Heart left ventricle (tissue), 16 donors: ENCODE results near the gene C10orf143. TPM values are rescaled to one million over a fixed set of nuclear protein-coding genes. Genes with fewer than 3 reads are reported as not detected.
A peak's percentile ranks its signal among the peaks of the same experiment; 100 is the strongest.

ENCODE experiments used
- ATAC-seq, 4 donors: fragments of 200-7000 bp; cut with Tn5 transposase; one replicate each; pipeline ENCODE4 v1.9.1; 2020 to 2022; ENCODE audit warnings: moderate library complexity in 4 of 4, mild to moderate bottlenecking in 3 of 4, moderate number of reproducible peaks in 1 of 4
- DNase-seq, 5 donors: peaks; one replicate each; pipeline ENCODE4 v3.0.0-alpha.2; 2020
- H3K27ac ChIP-seq, 12 donors: fragments of 200-600 bp; sonication (generic) in 4 of 12; one replicate each; pipeline versions ENCODE4 v1.5.0 to v1.8.0; 2016 to 2022; ENCODE audit warnings: mild to moderate bottlenecking in 2 of 12
- H3K27me3 ChIP-seq, 9 donors: fragments of 200-600 bp; sonication (generic) in 2 of 9; one replicate each; pipeline versions ENCODE4 v1.5.1 to v1.8.0; 2016 to 2022; ENCODE audit warnings: mild to moderate bottlenecking in 3 of 9
- H3K36me3 ChIP-seq, 9 donors: fragments of 200-600 bp; sonication (generic) in 2 of 9; one replicate each; pipeline versions ENCODE4 v1.5.0 to v1.8.0; 2018 to 2022; ENCODE audit warnings: mild to moderate bottlenecking in 2 of 9
- H3K4me1 ChIP-seq, 12 donors: fragments of 200-600 bp; sonication (generic) in 4 of 12; one replicate each; pipeline versions ENCODE4 v1.5.0 to v1.8.0; 2016 to 2022; ENCODE audit warnings: mild to moderate bottlenecking in 3 of 12
- H3K4me3 ChIP-seq, 12 donors: fragments of 200-600 bp; sonication (generic) in 4 of 12; one replicate each; pipeline versions ENCODE4 v1.5.0 to v1.8.0; 2017 to 2022; ENCODE audit warnings: mild to moderate bottlenecking in 9 of 12, moderate library complexity in 4 of 12
- H3K9me3 ChIP-seq, 12 donors: fragments of 200-600 bp; sonication (generic) in 4 of 12; one replicate each; pipeline versions ENCODE4 v1.5.0 to v1.8.0; 2016 to 2022; ENCODE audit warnings: mild to moderate bottlenecking in 1 of 12
- POLR2A ChIP-seq, 2 donors: fragments of 450-650 bp; IDR thresholded peaks; one replicate each; pipeline ENCODE4 v1.6.1; 2017; ENCODE audit warnings: antibody characterized with exemption in 2 of 2, mild to moderate bottlenecking in 2 of 2, moderate library complexity in 2 of 2
- WGBS, 4 donors: extraction: QIAGEN DNeasy Blood & Tissue Kit in 2 of 4; methylation state at CpG; one replicate each; pipeline versions ENCODE4 v1.1.5 to v1.1.7; 2013 to 2018; 5-methylcytosine and 5-hydroxymethylcytosine counted together
- intact Hi-C, 10 donors: fragments of 100-400 bp; cut with DNase I; formaldehyde crosslinking; loops; one replicate each; pipeline versions ENCODE4 v1.11.1 to v1.14.2; 2022
- polyA plus RNA-seq, 2 donors: library from polyadenylated mRNA; stranded (reverse); fragments of 200-250 nt; gene quantifications; one replicate each; pipeline ENCODE4 v1.2.3, GENCODE V29; 2013
- total RNA-seq, 9 donors: library from RNA; depleted of rRNA in 2 of 9; stranded (reverse); fragments of >200 nt in 2 of 9; fragmentation: NEBNext Ultra II Directional in 3 of 9; extraction: Animal tissue kit (Norgen Biotek cat#: 25700) in 3 of 9; gene quantifications; one replicate each; pipeline versions ENCODE4 v1.1.0 to v1.2.4, GENCODE V29; 2016 to 2023
- TF ChIP-seq, protein P1 (sequence below), 12 donors: fragments of 200-600 bp; sonication (generic) in 4 of 12; IDR thresholded peaks; one replicate each; pipeline versions ENCODE4 v1.5.0 to v1.8.0; 2018 to 2022; ENCODE audit warnings: antibody characterized with exemption in 12 of 12, mild to moderate bottlenecking in 5 of 12
- donor health status: ischemic (EF 13 %, LVEDD 7.1; RV severe dilation, severe dysfunction).
- donor health status: healthy with polysubstance abuse.
- donor health status: DM: no; HTN: yes; CAD: no.
- donor health status: DM: no; HTN: no; CAD: no.
- donor health status: ischemic (EF 25% LVEDD 6.9; RV normal size, moderate dysfunction).
- donor health status: ischemic (EF 25% LVEDD 5.7; RV mildly dilated, moderate dysfunction).
- donor health status: healthy.
- donor health status: DM: yes; HTN: yes; CAD: no.
- donor health status: ischemic (EF 35%, LVEDD 5.7; RV mildly dilated, moderate dysfunction).
- donor health status: nonischemic (EF 11% LVEDD 7.7; RV severe dilation, severe dysfunction).
- donor health status: DM: yes; HTN: yes; CAD: no.
- donor health status: PGD.
- donor health status: ischemic (EF 29% LVEDD 5.4; RV normal size, mild dysfunction).
- donor health status: nonischemic (EF 23%, LVEDD 6.1; RV moderate dilation, normal function).

C10orf143 gene
- total and polyA plus RNA-seq, 11 donors: 0.32 to 3.7 (median 1.6) TPM; not detected in 1

GRCh38 chr10:130136226-130137089, 25.8 kb upstream of the C10orf143 start, which contains the start of gene GLRX3:
Gene GLRX3 (plus strand): TSS chr10:130136391. CDS start chr10:130136421, 30 bp downstream.
- H3K27ac ChIP-seq: peak within 1 kb of the TSS; percentile 76 to 94 (median 91)
- peak in 1 of 2 donors; percentile 72 for TF ChIP-seq POLR2A (IDR thresholded peaks at IDR 0.05)
- TF ChIP-seq, protein P1, sequence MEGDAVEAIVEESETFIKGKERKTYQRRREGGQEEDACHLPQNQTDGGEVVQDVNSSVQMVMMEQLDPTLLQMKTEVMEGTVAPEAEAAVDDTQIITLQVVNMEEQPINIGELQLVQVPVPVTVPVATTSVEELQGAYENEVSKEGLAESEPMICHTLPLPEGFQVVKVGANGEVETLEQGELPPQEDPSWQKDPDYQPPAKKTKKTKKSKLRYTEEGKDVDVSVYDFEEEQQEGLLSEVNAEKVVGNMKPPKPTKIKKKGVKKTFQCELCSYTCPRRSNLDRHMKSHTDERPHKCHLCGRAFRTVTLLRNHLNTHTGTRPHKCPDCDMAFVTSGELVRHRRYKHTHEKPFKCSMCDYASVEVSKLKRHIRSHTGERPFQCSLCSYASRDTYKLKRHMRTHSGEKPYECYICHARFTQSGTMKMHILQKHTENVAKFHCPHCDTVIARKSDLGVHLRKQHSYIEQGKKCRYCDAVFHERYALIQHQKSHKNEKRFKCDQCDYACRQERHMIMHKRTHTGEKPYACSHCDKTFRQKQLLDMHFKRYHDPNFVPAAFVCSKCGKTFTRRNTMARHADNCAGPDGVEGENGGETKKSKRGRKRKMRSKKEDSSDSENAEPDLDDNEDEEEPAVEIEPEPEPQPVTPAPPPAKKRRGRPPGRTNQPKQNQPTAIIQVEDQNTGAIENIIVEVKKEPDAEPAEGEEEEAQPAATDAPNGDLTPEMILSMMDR (IDR thresholded peaks at IDR 0.05): peak in 1 of 12 donors; percentile 11
- peak; percentile 91 to 94 (median 93) for DNase-seq
- peaks cover 5 to 45% (median 30%) of the 10 kb centered on the region in 12 donors for H3K4me1 ChIP-seq
- ATAC-seq: peak; percentile 87 to 98 (median 98)
- intact Hi-C loops: loop anchor here in 8 of 10 donors (1.0 to 2.0 kb wide), 3 partner anchors 25 to 26 kb away; partner anchors contain the start of gene C10orf143 (in 7 of the 8)
- peak within 1 kb of the TSS; percentile 78 to 100 (median 96) for H3K4me3 ChIP-seq
- H3K9me3 ChIP-seq: no peaks in the 10 kb centered on the region
- 0 to 1% (median 0%) methylated on average over 17 to 96 of the region's 96 CpGs for WGBS, 4 donors
- H3K27me3 ChIP-seq: no peaks in the 10 kb centered on the region
- H3K36me3 ChIP-seq: no peaks in the 10 kb centered on the region

DNA sequence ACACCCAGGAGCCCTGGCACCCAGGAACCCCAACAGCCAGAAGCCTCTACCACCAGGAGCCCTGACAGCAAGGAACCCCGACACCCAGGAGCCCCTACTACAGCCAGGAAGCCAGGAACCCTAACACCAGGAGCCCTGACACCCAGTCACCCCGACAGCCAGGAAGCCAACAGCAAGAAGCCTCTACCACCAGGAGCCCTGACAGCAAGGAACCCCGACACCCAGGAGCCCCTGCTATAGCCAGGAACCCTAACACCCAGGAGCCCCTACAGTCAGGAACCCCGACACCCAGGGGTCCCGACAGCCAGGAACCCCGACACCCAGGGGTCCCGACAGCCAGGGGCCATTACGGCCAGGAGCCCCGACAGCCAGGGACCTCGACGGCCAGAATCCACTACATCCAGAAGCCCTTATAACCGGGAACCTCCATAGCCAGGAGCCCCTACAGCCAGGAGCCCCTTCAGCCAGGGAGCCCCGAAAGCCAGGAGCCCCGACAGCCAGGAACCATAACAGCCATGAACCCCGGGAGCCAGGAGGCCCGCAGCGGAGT, 25.1 kb upstream of the C10orf143 start:
- Histone ChIP-seq H3K27me3 (no peaks in the 10 kb centered on the region), H3K9me3 (no peaks in the 10 kb centered on the region), H3K27ac (peak overlapping the region; percentile 76 to 94 (median 91)), H3K4me1 (peaks cover 5 to 39% (median 27%) of the 10 kb centered on the region in 12 donors), H3K4me3 (peak overlapping the region; percentile 78 to 100 (median 96)), H3K36me3 (no peaks in the 10 kb centered on the region)
- WGBS, 4 donors: 21 to 28% (median 23%) methylated on average over 11 to 17 of the region's 17 CpGs
- intact Hi-C loops: loop anchor here in 8 of 10 donors (1.0 to 2.0 kb wide), 4 partner anchors 21 to 25 kb away; partner anchors contain the start of gene C10orf143 (in 7 of the 8)
- ATAC-seq (peak in 2 of 4 donors; percentile 7 to 24), DNase-seq (no peak)
- no peak for TF ChIP-seq POLR2A (IDR thresholded peaks at IDR 0.05)
- TF ChIP-seq, protein P1 (IDR thresholded peaks at IDR 0.05): no peak

GRCh38 chr10:130128922-130129321, 18.3 kb upstream of the C10orf143 start:
- no peaks in the 10 kb centered on the region for H3K36me3 ChIP-seq
- WGBS, 4 donors: 26 to 41% (median 36%) methylated on average over 21 to 27 of the region's 27 CpGs
- peaks cover 0 to 6% (median 0%) of the 10 kb centered on the region in 12 donors for H3K4me1 ChIP-seq
- TF ChIP-seq, protein P1 (IDR thresholded peaks at IDR 0.05): no peak
- no peak for TF ChIP-seq POLR2A (IDR thresholded peaks at IDR 0.05)
- ATAC-seq (no peak), DNase-seq (peak in 1 of 5 donors; percentile 22)
- intact Hi-C loops: loop anchor here in 2 of 10 donors (5.0 to 10.0 kb wide), 3 partner anchors 157 to 1097 kb away; no protein-coding TSS in a partner anchor
- H3K27ac ChIP-seq: no peak overlapping the region
- H3K4me3 ChIP-seq: no peak overlapping the region
- H3K9me3 ChIP-seq: no peaks in the 10 kb centered on the region
- peaks cover 0 to 13% (median 5%) of the 10 kb centered on the region in 9 donors for H3K27me3 ChIP-seq
